WI38 (cell line): ENCODE results near the gene DUX4.
"Not testable (repeated sequence)": the region's sequence is repeated elsewhere in the genome, so short reads cannot be mapped to it uniquely, and the experiment has no call there.

Experiments used
- H3K4me3 ChIP-seq: 2 replicates; pipeline ENCODE4 v1.5.1; 2011; ENCODE audit warnings: low read depth, mild to moderate bottlenecking, control low read depth, low read length

DUX4 gene

DNA sequence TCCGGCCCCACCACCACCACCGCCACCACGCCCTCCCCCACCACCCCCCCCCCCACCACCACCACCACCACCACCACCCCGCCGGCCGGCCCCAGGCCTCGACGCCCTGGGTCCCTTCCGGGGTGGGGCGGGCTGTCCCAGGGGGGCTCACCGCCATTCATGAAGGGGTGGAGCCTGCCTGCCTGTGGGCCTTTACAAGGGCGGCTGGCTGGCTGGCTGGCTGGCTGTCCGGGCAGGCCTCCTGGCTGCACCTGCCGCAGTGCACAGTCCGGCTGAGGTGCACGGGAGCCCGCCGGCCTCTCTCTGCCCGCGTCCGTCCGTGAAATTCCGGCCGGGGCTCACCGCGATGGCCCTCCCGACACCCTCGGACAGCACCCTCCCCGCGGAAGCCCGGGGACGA is at the start of gene DUX4:
Gene DUX4 (plus strand): TSS at position 347 of the 400 bp plus-strand sequence. CDS start 0 bp downstream, at position 347.
- not testable (repeated sequence) for H3K4me3 ChIP-seq

DNA sequence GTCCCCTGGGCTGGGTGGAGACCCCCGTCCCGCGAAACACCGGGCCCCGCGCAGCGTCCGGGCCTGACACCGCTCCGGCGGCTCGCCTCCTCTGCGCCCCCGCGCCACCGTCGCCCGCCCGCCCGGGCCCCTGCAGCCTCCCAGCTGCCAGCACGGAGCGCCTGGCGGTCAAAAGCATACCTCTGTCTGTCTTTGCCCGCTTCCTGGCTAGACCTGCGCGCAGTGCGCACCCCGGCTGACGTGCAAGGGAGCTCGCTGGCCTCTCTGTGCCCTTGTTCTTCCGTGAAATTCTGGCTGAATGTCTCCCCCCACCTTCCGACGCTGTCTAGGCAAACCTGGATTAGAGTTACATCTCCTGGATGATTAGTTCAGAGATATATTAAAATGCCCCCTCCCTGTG is 1.9 kb downstream of the DUX4 start:
- not testable (repeated sequence) for H3K4me3 ChIP-seq

GRCh38 chr4:190177727-190178605 is 4.4 kb downstream of the DUX4 start:
- H3K4me3 ChIP-seq, result not testable (repeated sequence)

GRCh38 chr4:190178606-190178990 is 5.0 kb downstream of the DUX4 start:
- H3K4me3 ChIP-seq, result not testable (repeated sequence)

DNA sequence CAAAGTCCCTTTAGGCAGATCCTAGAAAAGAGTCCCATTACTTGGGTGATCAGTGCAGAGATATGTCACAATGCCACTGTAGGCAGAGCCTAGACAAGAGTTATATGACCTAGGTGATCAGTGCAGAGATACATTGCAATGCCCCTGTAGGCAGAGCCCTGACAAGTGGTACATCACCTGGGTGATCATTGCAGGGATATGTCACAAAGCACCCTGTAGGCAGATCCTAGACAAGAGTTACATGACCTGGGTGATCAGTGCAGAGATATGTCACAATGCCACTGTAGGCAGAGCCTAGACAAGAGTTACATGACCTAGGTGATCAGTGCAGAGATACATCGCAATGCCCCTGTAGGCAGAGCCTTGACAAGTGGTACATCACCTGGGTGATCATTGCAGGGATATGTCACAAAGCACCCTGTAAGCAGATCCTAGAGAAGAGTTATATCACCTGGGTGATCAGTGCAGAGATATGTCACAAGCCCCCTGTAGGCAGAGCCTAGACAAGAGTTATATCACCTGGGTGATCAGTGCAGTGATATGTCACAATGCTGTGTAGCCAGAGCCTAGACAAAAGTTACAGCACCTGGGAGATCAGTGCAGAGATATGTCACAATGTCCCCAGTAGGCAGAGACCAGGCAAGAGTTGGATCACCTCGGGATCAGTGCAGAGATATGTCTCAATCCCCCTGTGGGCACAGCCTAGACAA is 5.6 kb downstream of the DUX4 start:
- H3K4me3 ChIP-seq, result not testable (repeated sequence)

GRCh38 chr4:190179740-190180094 is 6.1 kb downstream of the DUX4 start:
- not testable (repeated sequence) for H3K4me3 ChIP-seq

DNA sequence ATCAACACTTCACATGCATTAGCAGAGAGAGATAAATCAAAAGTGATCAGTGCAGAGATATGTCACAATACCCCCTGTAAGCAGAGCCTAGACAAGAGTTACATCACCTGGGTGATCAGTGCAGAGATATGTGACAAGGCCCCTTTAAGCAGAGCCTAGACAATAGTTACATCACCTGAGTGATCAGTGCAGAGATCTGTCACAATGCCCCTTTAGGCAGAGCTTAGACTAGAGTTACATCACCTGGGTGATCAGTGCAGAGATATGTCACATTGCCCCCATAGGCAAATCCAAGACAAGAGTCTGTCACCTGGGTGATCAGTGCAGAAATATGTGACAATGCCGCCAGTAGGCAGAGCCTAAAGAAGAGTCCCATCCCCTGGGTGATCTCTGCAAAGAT is 7.4 kb downstream of the DUX4 start:
- H3K4me3 ChIP-seq, result not testable (repeated sequence)

DNA sequence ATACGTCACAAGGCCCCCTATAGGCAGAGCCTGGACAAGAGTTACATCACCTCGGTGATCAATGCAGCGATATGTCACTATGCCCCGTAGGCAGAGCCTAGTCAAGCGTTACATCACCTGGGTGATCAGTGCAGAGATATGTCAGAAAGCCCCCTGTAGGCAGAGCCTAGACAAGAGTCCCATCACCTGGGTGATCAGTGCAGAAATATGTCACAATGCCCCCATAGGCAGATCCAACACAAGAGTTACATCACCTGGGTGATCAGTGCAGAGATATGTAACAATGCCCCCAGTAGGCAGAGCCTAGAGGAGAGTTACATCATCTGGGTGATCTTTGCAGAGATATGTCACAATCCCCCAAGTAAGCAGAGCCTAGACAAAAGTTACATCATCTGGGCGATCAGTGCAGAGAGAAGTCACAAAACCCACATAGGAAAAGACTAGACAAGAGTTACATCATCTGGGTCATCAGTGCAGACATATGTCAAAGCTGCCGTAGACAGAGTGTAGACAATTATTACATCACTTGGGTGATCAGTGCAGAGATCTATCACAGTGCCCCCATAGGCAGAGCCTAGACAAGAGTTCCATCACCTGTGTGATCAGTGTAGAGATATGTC is 8.0 kb downstream of the DUX4 start:
- H3K4me3 ChIP-seq, result not testable (repeated sequence)

DNA sequence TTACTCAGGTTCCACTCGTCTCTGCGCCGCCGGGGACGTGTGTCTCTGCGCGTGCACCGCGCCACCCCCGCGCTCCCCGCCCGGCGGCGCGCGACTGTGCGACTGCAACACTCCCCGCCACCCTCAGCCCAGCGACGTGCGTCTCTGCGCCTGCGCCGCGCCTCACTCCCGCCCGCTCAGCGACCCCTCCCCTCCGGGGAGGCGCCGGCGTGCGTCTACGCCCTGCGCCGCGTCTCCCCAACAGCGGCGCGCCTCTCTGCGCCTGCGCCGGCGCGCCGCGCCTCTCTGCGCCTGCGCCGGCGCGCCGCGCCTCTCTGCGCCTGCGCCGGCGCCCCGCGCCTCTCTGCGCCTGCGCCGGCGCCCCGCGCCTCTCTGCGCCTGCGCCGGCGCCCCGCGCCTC is 29.9 kb downstream of the DUX4 start:
- H3K4me3 ChIP-seq, result not testable (repeated sequence)
